Colonic mucosa (tissue), 4 donors: Measurements from ENCODE around the gene PRKAR2B. TPM values are rescaled to one million over a fixed set of nuclear protein-coding genes. Genes with fewer than 3 reads are reported as not detected.

Source experiments
- DNase-seq: peaks from one replicate; pipeline ENCODE4 v3.0.0-alpha.2; 2020
- H3K27ac ChIP-seq: fragments of 200-600 bp; one replicate; pipeline ENCODE4 v1.8.0; 2021
- H3K27me3 ChIP-seq: fragments of 200-600 bp; one replicate; pipeline ENCODE4 v1.8.0; 2021
- H3K36me3 ChIP-seq: fragments of 200-600 bp; one replicate; pipeline ENCODE4 v1.8.0; 2021
- H3K4me1 ChIP-seq: fragments of 200-600 bp; one replicate; pipeline ENCODE4 v1.8.0; 2021; ENCODE audit warnings: mild to moderate bottlenecking
- H3K4me3 ChIP-seq: fragments of 200-600 bp; one replicate; pipeline ENCODE4 v1.8.0; 2021
- H3K9ac ChIP-seq, 2 donors: one replicate each; pipeline ENCODE4 v1.7.0; 2013; ENCODE audit warnings: control low read depth in 2 of 2, low read depth in 2 of 2, low read length in 2 of 2
- H3K9me3 ChIP-seq: fragments of 200-600 bp; one replicate; pipeline ENCODE4 v1.8.0; 2021
- CTCF ChIP-seq: fragments of 200-600 bp; IDR thresholded peaks from one replicate; pipeline ENCODE4 v1.8.0; 2022; ENCODE audit warnings: antibody characterized with exemption, mild to moderate bottlenecking
- intact Hi-C: fragments of 100-400 bp; cut with DNase I; formaldehyde crosslinking; loops from one replicate; pipeline ENCODE4 v1.14.1; 2022
- total RNA-seq, 2 donors: library from RNA; stranded (reverse); fragmentation: NEBNext Ultra II Directional in 1 of 2; extraction: Animal tissue kit (Norgen Biotek cat#: 25700) in 1 of 2; gene quantifications; one replicate each; pipeline ENCODE4 v1.2.1, GENCODE V29; 2021
- donor health status: healthy.
- donor health status: DM: no; HTN: no; CAD: no.
- donor health status: DM: no; HTN: no; CAD: no.

PRKAR2B gene
- total RNA-seq, 2 donors from 2014 or later: 9.3 to 11.7 TPM

GRCh38 chr7:107012691-107013090 lies 31.8 kb upstream of the PRKAR2B start:
- no peak for DNase-seq
- Histone ChIP-seq H3K4me1 (no peaks in the 10 kb centered on the region), H3K36me3 (no peaks in the 10 kb centered on the region), H3K27me3 (no peaks in the 10 kb centered on the region), H3K4me3 (no peak overlapping the region), H3K9ac (no peak overlapping the region), H3K9me3 (no peaks in the 10 kb centered on the region), H3K27ac (no peak overlapping the region)
- no peak for TF ChIP-seq CTCF
- intact Hi-C loops: no loop called here

GRCh38 chr7:107014387-107015023 lies 30.0 kb upstream of the PRKAR2B start:
- H3K4me1 ChIP-seq: no peaks in the 10 kb centered on the region
- no peak overlapping the region for H3K27ac ChIP-seq
- no peaks in the 10 kb centered on the region for H3K27me3 ChIP-seq
- DNase-seq: no peak
- intact Hi-C loops: no loop called here
- H3K4me3 ChIP-seq: no peak overlapping the region
- no peak for TF ChIP-seq CTCF
- H3K36me3 ChIP-seq: no peaks in the 10 kb centered on the region
- no peak overlapping the region for H3K9ac ChIP-seq
- no peaks in the 10 kb centered on the region for H3K9me3 ChIP-seq

GRCh38 chr7:107016312-107016711 lies 28.2 kb upstream of the PRKAR2B start:
- H3K27me3 ChIP-seq: no peaks in the 10 kb centered on the region
- no peaks in the 10 kb centered on the region for H3K9me3 ChIP-seq
- no peak overlapping the region for H3K27ac ChIP-seq
- TF ChIP-seq CTCF: no peak
- H3K4me3 ChIP-seq: no peak overlapping the region
- H3K9ac ChIP-seq: no peak overlapping the region
- DNase-seq: no peak
- no peaks in the 10 kb centered on the region for H3K4me1 ChIP-seq
- no peaks in the 10 kb centered on the region for H3K36me3 ChIP-seq
- intact Hi-C loops: no loop called here

GRCh38 chr7:107017965-107018719 lies 26.4 kb upstream of the PRKAR2B start:
- no peak overlapping the region for H3K9ac ChIP-seq
- H3K4me3 ChIP-seq: no peak overlapping the region
- H3K4me1 ChIP-seq: no peaks in the 10 kb centered on the region
- H3K36me3 ChIP-seq: no peaks in the 10 kb centered on the region
- no peak overlapping the region for H3K27ac ChIP-seq
- DNase-seq: no peak
- TF ChIP-seq CTCF: no peak
- H3K9me3 ChIP-seq: no peaks in the 10 kb centered on the region
- H3K27me3 ChIP-seq: no peaks in the 10 kb centered on the region
- intact Hi-C loops: no loop called here

GRCh38 chr7:107020400-107020799 lies 24.1 kb upstream of the PRKAR2B start:
- no peak for DNase-seq
- TF ChIP-seq CTCF: no peak
- Histone ChIP-seq H3K36me3 (no peaks in the 10 kb centered on the region), H3K9ac (no peak overlapping the region), H3K4me1 (no peaks in the 10 kb centered on the region), H3K27me3 (no peaks in the 10 kb centered on the region), H3K4me3 (no peak overlapping the region), H3K9me3 (no peaks in the 10 kb centered on the region), H3K27ac (no peak overlapping the region)
- intact Hi-C loops: no loop called here
